NCI-H460 (cell line): Measurements from ENCODE around the gene SLC16A6. TPM values are rescaled to one million over a fixed set of nuclear protein-coding genes. Genes with fewer than 3 reads are reported as not detected.
A peak's percentile ranks its signal among the peaks of the same experiment; 100 is the strongest.
"Not testable (repeated sequence)": the region's sequence is repeated elsewhere in the genome, so short reads cannot be mapped to it uniquely, and the experiment has no call there.

ENCODE experiments used
- DNase-seq: peaks from one replicate; pipeline ENCODE4 v3.0.0-alpha.2; 2016; ENCODE audit warnings: low read depth; ENCODE audit errors: extremely low read depth
- polyA plus RNA-seq: library from polyadenylated mRNA; depleted of rRNA; stranded (reverse); fragments of >200 nt; gene quantifications from 2 replicates; pipeline ENCODE4 v1.2.3, GENCODE V29; 2014; cell fraction: nucleus; rRNA removed
- total RNA-seq: library from RNA; depleted of rRNA; stranded (reverse); fragments of >200 nt; shearing (Covaris generic); gene quantifications from 2 replicates; pipeline ENCODE4 v1.2.3, GENCODE V29; 2014; rRNA removed

Gene SLC16A6
- total RNA-seq: 66.3 and 75.7 TPM in 2 replicates
- 41.1 and 52.4 TPM in 2 replicates for polyA plus RNA-seq

- DNase-seq: peak; percentile 75
Observed at GRCh38 chr17:68290955-68291835, at the start of gene SLC16A6, which contains the start of gene ARSG. Gene SLC16A6 (minus strand): TSS chr17:68291127. CDS start chr17:68278320, 12,807 bp downstream. Gene ARSG (plus strand): TSS chr17:68291495. CDS start chr17:68307494, 15,999 bp downstream.

DNA sequence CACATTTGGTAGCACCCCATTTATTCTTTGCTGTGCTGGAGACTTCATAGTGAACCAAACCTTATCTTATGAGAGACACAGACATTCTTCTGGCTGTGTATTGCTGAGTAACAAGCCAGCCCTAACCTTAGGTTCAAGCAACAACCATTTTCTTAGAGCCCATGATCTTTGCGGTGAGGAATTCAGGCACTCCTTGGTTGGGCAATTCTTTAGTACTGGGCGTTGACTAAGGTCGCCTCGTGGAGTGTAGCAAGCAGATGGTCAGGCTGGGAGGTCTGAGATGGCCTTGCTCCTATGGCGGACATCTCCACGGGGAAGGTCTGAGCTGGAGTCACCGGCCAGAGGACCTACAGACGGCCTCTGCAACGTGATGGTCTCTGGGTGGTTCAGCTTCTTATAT is 43.5 kb upstream of the SLC16A6 start:
- no peak for DNase-seq

DNA sequence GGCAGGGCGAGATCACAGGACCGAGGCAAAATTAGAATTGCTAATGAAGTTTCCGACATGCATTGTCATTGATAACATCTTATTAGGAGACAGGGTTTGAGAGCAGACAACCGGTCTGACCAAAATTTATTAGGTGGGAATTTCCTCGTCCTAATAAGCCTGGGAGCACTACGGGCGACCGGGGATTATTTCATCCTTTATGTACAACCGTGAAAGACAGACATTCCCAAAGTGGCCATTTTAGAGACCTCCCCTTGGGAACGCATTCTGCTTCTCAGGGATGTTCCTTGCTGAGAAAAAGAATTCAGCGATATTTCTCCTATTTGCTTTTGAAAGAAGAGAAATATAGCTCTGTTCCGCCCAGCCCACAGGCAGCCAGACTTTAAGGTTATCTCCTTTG is 41.0 kb upstream of the SLC16A6 start:
- DNase-seq: not testable (repeated sequence)

GRCh38 chr17:68329331-68329730 is 38.4 kb upstream of the SLC16A6 start:
- no peak for DNase-seq

DNA sequence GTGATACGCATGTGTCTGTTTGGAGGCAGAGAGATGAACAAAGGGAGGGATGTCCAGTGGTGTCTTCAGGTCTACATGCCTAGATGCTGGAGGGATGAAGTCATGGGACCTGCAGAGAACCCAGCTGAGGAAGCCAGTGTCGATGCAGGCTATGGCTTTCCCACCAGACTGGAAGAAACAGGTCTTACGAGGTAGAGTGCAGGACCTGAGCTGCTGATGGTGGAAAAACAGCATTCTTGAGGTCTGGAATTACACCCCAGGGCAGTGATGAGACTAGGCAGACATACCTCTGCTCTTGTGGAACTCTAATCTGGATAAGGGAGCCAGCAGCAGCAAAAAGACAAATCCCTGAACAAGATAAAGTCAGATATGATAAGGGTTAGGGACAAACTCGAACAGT is 37.7 kb upstream of the SLC16A6 start:
- no peak for DNase-seq

DNA sequence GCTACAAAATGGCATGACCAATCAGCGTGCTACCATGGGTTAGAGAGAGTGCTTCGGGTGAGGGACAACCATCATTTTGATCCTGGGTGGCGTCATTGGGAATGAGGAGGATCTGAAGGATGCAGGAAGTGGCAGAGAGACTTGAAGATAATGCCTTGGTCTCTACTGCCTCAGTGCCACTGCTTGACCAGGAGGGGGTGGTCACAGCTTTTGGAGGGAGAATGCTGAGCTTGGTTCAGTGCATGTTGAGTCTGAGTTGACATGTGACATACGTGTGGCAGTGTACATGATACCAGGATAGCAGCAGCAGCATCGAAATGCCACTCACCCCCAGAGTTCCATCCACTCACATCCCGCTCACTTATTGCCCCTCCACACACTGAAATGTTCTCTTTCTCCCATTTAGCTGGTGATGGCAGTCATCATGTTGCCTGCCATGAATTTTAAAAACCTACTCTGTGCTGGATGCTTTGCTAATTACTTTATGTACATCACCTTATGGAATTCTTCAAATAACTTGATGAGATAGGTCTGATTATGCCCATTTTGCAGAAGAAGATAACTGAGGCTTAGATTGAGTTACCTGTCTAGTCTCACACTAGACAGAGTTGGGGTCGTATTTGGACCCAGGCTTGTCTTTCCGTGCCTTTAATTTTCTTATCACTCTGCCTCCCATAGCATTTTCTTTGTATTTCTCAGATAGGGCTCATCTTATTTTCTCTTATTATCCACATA is 37.1 kb upstream of the SLC16A6 start:
- DNase-seq: no peak

DNA sequence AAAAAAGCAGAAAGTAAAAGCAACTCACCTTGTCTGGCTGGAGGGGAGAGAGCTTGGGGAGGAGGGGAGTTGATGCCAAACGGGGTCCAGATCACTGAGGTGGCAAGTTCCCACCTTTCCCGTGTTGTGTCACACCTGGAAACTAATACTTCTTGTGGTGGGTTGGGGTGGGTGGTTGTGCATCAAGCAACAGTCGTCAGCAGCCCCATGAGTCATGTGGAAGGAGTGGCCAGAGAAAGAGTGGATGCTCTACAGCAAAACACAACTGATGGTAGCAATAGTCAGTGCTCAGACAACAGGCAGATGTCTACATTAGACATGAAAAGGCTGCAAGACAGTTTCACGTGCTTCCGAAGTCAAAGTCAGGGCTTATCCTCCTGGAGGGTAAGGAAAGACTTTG is 35.8 kb upstream of the SLC16A6 start:
- DNase-seq: no peak

DNA sequence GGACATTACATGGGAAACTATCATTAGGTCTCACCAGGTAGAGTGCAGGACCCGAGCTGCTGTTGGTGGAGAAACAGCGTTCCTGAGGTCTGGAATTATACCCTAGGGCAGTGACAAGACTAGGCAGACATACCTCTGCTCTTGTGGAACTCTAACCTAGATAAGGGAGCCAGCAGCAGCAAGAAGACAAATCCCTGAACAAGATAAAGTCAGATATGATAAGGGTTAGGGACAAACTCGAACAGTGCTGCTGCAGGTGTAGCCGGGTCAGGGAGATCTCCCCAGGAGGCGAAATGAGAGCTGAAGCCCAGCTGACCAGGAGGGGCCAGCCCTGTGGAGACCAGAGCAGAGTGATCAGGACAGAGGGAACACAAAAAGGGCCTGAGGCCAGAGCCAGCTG is 35.0 kb upstream of the SLC16A6 start:
- DNase-seq: no peak

DNA sequence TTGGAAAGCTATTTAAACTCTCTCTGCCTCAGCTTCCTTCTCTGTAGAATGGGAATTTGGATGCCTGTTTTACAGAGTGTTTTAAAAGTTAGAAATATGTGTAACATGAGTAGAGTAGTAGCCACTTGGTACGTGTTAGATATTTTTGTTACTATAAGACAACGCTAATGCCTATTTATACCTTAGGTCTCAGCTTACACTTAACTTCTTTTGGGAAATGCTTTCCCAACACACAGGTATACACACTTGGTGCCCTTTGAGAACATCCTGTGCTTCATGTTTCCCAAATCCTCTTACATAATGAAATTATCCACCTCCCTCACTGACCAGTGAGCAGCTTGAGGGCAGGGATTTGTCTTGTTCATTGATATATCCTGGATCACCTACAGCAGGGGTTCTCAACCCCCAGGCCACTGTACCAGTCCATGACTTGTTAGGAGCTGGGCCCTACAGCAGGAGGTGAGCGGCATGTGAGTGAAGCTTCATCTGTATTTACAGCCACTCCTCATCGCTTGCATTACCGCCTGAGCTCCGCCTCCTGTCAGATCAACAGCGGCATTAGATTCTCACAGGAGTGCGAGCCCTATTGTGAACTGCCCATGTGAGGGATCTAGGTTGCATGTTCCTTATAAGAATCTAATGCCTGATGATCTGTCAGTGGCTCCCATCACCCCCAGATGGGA is 33.9 kb upstream of the SLC16A6 start:
- DNase-seq: no peak

DNA sequence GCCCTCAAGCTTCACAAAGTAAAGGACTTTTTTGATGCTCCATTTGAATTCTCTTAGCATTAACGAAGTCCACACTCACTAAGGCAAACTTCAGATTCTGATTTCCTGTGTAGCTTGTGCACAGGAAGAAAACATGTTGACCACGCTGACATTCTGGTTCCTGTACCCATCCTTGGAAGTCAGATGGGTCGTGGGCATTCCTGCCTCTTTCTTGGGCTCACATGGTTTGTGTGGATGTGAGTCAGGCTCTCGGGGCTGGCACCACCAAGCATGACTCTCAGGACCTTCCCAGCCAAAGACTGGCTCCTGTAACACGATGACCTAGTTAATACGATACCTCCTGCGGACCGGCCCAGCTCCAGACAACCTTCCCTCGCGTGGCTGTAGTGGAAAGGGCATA is 33.2 kb upstream of the SLC16A6 start:
- DNase-seq: no peak

DNA sequence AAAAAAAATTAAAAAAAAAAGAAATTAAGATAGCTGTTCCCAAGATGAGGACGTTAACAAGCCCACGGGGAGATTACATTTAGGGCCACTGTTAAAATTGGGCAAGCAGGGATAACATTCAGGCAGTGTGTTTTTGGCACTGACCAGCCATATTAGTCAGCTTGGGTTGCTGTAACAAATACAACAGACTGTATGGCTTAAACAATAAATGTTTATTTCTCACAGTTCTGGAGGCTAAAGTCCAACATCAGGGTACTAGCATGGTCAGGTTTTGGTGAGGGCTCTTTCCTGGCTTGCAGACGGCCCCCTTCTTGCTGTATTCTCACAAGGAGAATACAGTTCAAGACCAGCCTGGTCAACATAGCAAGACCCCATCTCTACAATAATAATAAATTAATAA is 31.7 kb upstream of the SLC16A6 start:
- no peak for DNase-seq

DNA sequence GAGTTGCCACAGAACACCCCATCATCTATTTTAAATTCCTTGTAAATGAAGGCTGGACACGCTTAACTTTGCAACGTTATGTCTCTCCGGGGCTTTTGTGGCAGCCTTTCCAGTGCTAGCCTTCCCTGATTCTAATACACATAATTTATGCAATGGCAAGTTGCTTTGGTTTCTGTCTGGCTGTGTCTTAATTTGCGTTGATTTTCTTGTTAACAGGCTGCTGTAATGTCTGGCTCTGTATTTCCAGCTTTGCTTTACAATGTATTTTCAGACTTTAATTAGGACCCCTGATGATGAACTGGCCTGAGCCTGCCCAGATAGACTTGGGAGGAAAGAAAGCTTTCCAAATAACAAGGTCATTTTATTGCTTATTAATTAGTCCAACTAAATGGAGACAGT is 30.6 kb upstream of the SLC16A6 start:
- no peak for DNase-seq

DNA sequence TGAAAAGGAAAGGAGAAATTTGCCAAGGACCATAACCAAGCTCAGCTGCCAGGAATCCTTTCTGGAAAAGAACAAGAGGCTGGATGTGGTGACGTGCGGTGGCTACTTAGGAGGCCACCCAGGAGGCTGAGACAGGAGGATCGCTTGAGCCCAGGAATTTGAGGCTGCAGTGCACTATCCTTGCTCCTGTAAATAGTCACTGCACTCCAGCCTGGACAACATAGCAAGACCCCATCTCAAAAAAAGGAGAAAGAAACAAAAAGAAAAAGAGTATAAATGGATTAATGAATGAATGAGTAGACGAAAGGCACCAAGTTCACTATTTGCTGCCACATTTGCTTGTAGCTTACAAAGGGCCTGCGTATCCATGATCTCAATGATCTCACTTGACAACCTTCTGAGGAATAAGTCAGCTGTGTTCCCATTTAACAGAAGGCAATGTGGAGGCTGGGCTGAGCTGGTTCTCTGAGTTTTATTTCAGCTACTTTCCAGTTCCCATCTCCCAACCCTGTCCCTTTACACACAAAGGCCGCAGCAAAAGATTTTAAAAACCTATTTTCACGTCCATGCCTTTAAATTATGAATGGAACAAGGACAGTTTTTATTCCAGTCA is 30.1 kb upstream of the SLC16A6 start:
- no peak for DNase-seq

GRCh38 chr17:68320311-68320865 is 29.5 kb upstream of the SLC16A6 start:
- no peak for DNase-seq

DNA sequence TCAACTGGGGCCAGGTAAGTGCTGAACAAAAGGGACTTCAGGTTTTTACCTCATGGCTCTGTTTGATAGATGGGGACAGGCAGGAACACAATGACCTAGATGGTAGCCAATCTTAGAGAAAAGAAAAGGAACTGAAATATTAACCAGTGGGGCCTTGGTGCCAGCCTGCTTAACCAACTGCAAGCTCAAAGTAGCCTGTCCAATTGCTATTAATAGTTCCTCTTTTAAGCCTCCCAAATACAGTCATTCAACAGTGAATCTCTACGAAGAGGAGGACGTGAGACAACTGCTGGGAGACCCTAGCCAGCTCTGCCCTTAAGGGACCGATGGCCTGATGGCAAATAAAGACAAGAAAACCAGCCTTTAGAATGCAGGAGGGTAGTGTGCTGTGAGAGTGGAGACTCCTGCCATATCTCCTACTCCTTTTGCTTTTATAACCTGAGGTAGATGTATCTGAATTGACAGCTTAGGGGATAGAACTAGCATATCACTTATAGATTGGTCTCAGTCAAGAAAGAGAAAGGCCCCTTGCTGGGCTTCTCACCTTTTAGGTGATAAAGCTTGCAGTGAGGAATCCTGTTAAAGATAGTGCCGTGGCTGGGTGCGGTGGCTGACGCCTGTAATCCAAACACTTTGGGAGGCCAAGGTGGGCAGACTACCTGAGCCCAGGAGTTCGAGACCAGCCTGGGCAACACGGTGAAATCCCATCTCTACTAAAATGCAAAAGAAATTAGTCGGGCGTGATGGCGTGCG is 28.7 kb upstream of the SLC16A6 start:
- DNase-seq: no peak

DNA sequence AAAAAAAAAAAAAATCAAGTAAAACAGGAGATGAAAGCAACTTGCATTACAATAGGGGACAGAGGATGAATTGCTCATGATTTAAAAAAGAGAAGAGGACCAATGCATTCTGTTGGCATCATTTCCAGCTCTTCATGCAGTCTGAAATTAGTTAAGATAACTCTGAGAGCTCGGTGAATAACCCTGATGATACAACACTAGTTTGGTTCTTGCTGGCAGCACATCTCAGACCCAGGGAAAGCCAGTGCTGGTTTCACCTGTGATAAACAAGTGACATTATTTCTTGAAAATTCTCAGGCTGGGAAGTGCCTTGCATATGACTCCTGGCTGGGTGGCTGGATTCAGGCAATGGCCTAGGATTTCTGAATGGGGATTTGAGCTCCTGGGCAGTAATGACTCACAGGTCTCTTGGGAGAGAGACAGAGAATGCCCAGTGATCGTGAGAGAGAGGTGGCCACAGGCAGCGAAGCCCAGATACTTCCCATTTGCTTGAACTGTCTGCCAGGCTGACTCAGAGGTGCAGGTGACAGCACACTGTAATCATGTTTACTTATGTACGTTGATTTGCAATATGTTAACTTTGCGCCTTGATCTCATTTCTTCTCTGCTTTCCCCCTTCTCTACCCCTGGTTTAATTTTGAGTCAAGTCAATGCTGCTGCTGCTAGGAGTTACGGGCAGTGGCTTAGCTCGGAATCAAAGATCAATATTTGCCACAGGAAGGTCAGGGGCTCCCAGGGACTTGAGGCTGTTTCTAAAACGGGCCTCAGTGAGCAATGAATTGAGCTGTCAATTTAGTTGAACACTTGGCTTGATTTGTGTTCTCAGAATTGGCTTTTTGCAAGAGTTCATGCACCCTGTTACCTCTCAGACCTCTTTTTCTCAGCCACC is 27.4 kb upstream of the SLC16A6 start:
- DNase-seq: peak; percentile 48

DNA sequence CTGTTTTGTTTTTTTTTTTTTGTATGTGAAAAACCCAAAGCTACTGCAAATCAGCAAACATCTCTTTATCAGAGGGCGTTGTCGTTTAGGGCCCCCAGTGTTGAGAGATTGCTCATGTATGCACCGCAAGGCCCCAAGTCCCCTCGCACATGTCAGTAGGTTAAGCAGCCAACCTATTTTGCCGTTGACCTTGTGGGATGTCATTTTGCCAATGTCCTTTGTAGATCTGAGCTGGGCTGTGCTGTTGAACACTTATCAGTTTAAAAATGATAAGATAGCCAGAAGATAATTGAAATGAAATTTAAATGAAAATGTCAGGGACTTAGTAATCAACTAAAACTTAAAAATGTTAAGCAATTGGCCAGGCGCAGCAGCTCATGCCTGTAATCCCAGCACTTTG is 26.5 kb upstream of the SLC16A6 start:
- DNase-seq: no peak

- no peak for DNase-seq
Observed at GRCh38 chr17:68315930-68316329, 25.0 kb upstream of the SLC16A6 start.
